GM23248 (cell line): Measurements from ENCODE around the gene CCDC43.
"Not testable (repeated sequence)": the region's sequence is repeated elsewhere in the genome, so short reads cannot be mapped to it uniquely, and the experiment has no call there.

Source experiments
- EZH2 ChIP-seq: fragments of 200-600 bp; sonication (generic); IDR thresholded peaks from 2 replicates; pipeline ENCODE4 v1.6.1; 2018; ENCODE audit warnings: antibody characterized with exemption, mild to moderate bottlenecking; ENCODE audit not compliant: insufficient read depth, poor library complexity, severe bottlenecking
- EZH2phosphoT487 ChIP-seq: fragments of 200-600 bp; sonication (generic); IDR thresholded peaks from 2 replicates; pipeline ENCODE4 v1.6.1; 2018; ENCODE audit warnings: antibody characterized with exemption, moderate library complexity, mild to moderate bottlenecking, low read depth; ENCODE audit not compliant: insufficient read depth

DNA sequence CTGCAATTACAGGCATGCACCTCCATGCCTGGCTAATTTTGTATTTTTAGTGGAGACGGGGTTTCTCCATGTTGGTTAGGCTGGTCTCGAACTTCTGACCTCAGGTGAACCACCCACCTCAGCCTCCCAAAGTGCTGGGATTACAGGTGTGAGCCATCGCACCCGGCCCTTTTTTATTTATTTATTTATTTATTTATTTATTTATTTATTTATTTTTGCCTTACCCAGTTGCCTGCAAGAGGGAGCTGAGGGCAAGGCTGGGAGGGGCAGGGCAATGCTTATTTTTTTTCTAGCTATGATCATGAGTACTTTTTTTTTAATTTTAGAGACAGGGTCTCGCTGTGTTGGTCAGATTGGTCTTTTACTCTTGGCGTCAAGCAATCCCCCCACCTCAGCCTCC is 36.5 kb upstream of the CCDC43 start:
- not testable (repeated sequence) for TF ChIP-seq EZH2phosphoT487, EZH2
